H7 (cell line): ENCODE measurements around the gene NUDCD2. TPM values are rescaled to one million over a fixed set of nuclear protein-coding genes. Genes with fewer than 3 reads are reported as not detected.

ENCODE experiments used
- DNase-seq: peaks from one replicate; pipeline ENCODE4 v3.0.0; 2012
- H3K27me3 ChIP-seq: 2 replicates; pipeline ENCODE4 v1.6.0; 2011; ENCODE audit warnings: mild to moderate bottlenecking, low read length; ENCODE audit not compliant: control insufficient read depth, insufficient read depth
- H3K36me3 ChIP-seq: replicated peaks from 2 replicates; pipeline ENCODE4 v1.5.1; 2011; ENCODE audit warnings: low read length; ENCODE audit not compliant: control insufficient read depth, insufficient read depth
- H3K4me3 ChIP-seq: 2 replicates; pipeline ENCODE4 v1.5.1; 2011; ENCODE audit warnings: low read depth, mild to moderate bottlenecking, control low read depth, low read length, moderate library complexity; ENCODE audit not compliant: insufficient read depth
- total RNA-seq: library from RNA; depleted of rRNA; stranded (reverse); fragments of >200 nt; shearing (Covaris generic); gene quantifications from 2 replicates; pipeline ENCODE4 v1.2.3, GENCODE V29; 2014; rRNA removed

NUDCD2 gene
- 26.4 and 27.7 TPM in 2 replicates for total RNA-seq

- Histone ChIP-seq H3K36me3 (peaks cover 7% of the 10 kb centered on the region), H3K4me3 (peak within 1 kb of the TSS; percentile 89), H3K27me3 (no peaks in the 10 kb centered on the region)
- DNase-seq: peak; percentile 88
Observed at GRCh38 chr5:163459819-163460561, at the start of gene NUDCD2. TSS of gene NUDCD2 (minus strand) at chr5:163460102. CDS start at chr5:163460050, 52 bp downstream.

- no peak for DNase-seq
- no peak overlapping the region for H3K4me3 ChIP-seq
- no peaks in the 10 kb centered on the region for H3K27me3 ChIP-seq
- H3K36me3 ChIP-seq: peaks cover 17% of the 10 kb centered on the region
Observed at GRCh38 chr5:163509291-163509951, 49.5 kb upstream of the NUDCD2 start.

GRCh38 chr5:163508753-163509152, 48.9 kb upstream of the NUDCD2 start:
- DNase-seq: no peak
- Histone ChIP-seq H3K36me3 (peaks cover 14% of the 10 kb centered on the region), H3K27me3 (no peaks in the 10 kb centered on the region), H3K4me3 (no peak overlapping the region)

GRCh38 chr5:163506726-163507125, 46.8 kb upstream of the NUDCD2 start:
- H3K27me3 ChIP-seq: no peaks in the 10 kb centered on the region
- no peaks in the 10 kb centered on the region; the same call in 1 of the 2 replicates for H3K36me3 ChIP-seq
- DNase-seq: no peak
- peak overlapping the region; percentile 75 for H3K4me3 ChIP-seq

GRCh38 chr5:163506095-163506457, 46.2 kb upstream of the NUDCD2 start:
- H3K27me3 ChIP-seq: no peaks in the 10 kb centered on the region
- no peaks in the 10 kb centered on the region for H3K36me3 ChIP-seq
- no peak for DNase-seq
- peak overlapping the region; percentile 75 for H3K4me3 ChIP-seq

- Histone ChIP-seq H3K36me3 (no peaks in the 10 kb centered on the region), H3K4me3 (peak within 1 kb of the TSS; percentile 75), H3K27me3 (no peaks in the 10 kb centered on the region)
- peak; percentile 94 for DNase-seq
Observed at GRCh38 chr5:163505368-163506094, 45.6 kb upstream of the NUDCD2 start, which contains the start of gene MAT2B. TSS of gene MAT2B (plus strand) at chr5:163505619. CDS start at chr5:163505687, 68 bp downstream.

- peak overlapping the region; percentile 75 for H3K4me3 ChIP-seq
- no peak for DNase-seq
- H3K27me3 ChIP-seq: no peaks in the 10 kb centered on the region
- H3K36me3 ChIP-seq: no peaks in the 10 kb centered on the region
Observed at GRCh38 chr5:163505049-163505367, 45.1 kb upstream of the NUDCD2 start.

- Histone ChIP-seq H3K4me3 (peak overlapping the region; percentile 75), H3K36me3 (no peaks in the 10 kb centered on the region), H3K27me3 (no peaks in the 10 kb centered on the region)
- no peak for DNase-seq
Observed at GRCh38 chr5:163504079-163504931, 44.4 kb upstream of the NUDCD2 start.

- Histone ChIP-seq H3K36me3 (no peaks in the 10 kb centered on the region), H3K4me3 (peak overlapping the region; percentile 75), H3K27me3 (no peaks in the 10 kb centered on the region)
- DNase-seq: peak; percentile 73
Observed at GRCh38 chr5:163503106-163504078, 43.5 kb upstream of the NUDCD2 start.

GRCh38 chr5:163502521-163502920, 42.6 kb upstream of the NUDCD2 start:
- DNase-seq: no peak
- Histone ChIP-seq H3K36me3 (no peaks in the 10 kb centered on the region), H3K27me3 (no peaks in the 10 kb centered on the region), H3K4me3 (peak overlapping the region; percentile 75)

GRCh38 chr5:163498886-163499285, 39.0 kb upstream of the NUDCD2 start:
- DNase-seq: no peak
- Histone ChIP-seq H3K36me3 (no peaks in the 10 kb centered on the region), H3K4me3 (no peak overlapping the region), H3K27me3 (no peaks in the 10 kb centered on the region)

- H3K4me3 ChIP-seq: no peak overlapping the region
- no peaks in the 10 kb centered on the region; the same call in 1 of the 2 replicates for H3K36me3 ChIP-seq
- no peaks in the 10 kb centered on the region for H3K27me3 ChIP-seq
- DNase-seq: no peak
Observed at GRCh38 chr5:163497315-163497714, 37.4 kb upstream of the NUDCD2 start.

- H3K4me3 ChIP-seq: no peak overlapping the region
- no peaks in the 10 kb centered on the region; the same call in 1 of the 2 replicates for H3K36me3 ChIP-seq
- no peaks in the 10 kb centered on the region for H3K27me3 ChIP-seq
- DNase-seq: no peak
Observed at GRCh38 chr5:163496286-163496685, 36.4 kb upstream of the NUDCD2 start.
